COLO668 (cell line): ENCODE measurements around the gene REV1.
"Not testable (repeated sequence)": the region's sequence is repeated elsewhere in the genome, so short reads cannot be mapped to it uniquely, and the experiment has no call there.

Experiments used
- DNase-seq: peaks from one replicate; lab custom pipeline; 2025; ENCODE audit not compliant: unreplicated experiment; lab: John Stamatoyannopoulos, UW

REV1 gene

DNA sequence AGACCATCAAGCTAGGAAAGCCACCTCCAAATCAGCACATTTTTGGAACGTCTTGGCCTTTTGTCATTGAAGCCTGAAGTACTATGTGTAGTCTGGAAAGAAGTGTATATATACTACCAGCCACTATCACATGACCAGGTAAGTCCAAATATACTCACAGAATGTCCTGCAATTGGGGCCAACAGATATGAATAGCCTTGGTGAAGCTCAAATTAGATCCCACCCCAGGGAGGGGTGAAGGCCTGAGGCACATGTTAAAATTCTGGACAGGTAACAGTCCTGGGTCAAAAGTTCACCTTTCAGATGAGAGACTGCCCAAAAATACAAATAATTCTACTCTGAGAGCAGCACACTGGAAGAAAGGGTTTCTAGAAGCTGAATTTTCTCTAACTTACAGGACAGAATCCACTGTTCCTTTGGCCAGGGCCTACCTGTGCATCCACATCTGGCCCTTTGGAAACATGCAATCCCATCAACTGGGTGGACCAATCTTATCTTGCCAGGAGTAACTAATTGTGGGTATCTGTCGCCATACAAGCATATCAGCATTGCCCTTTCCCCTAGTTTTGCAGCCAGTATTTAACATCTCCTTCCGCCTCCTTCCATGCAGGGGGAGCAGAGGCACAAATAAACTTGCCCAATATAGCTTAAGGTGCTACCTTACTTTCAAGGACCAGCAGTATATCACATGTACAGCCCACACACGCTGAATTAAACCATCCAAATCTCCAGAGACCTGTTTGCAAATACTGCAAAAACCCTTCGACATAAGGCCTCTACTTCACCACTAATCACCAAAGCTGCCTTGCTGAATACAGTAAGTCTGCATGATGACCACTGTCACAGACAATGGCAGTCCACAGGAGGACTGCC lies 84.8 kb downstream of the REV1 start:
- no peak for DNase-seq

- DNase-seq = no peak
These were observed 85.6 kb downstream of the REV1 start for GRCh38 chr2:99404039-99404796.

- no peak for DNase-seq
These were observed 86.3 kb downstream of the REV1 start for GRCh38 chr2:99403524-99403923.

GRCh38 chr2:99403084-99403483 lies 86.7 kb downstream of the REV1 start:
- no peak for DNase-seq

DNA sequence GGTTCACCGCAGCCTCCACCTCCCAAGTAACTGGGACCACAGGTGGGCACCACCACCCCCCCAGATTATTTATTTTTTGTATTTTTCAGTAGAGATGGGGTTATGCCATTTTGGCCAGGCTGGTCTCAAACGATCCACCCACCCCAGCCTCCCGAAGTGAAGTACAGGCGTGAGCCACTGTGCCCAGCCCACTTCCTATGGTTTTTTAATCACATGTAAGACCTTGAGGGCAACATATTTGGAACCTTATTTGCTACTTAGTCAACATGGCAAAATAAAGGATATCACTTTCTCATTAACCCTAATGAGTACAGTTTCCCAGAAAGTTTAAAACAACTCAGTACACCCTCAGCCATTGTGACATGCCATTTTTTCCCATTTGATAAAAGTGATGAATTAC lies 88.0 kb downstream of the REV1 start:
- no peak for DNase-seq

DNA sequence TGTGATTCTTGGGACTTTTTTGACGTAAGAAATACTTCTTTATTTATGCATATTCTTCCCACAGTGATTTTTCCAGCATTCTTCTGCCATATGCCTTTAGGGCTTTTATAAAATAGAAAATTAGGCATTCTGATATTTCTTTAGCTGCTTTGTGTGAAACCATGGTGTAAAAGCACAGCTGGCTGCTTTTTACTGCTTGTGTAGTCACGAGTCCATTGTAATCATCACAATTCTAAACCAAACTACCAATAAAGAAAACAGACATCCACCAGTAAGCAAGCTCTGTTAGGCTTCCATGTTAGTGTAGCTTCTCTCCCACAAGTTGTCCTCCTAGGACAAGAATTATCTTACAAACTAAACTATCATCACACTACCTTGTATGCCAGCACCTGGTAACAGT lies 90.0 kb downstream of the REV1 start:
- no peak for DNase-seq

- no peak for DNase-seq
These were observed 90.8 kb downstream of the REV1 start for GRCh38 chr2:99399063-99399462.

GRCh38 chr2:99398303-99398702 lies 91.5 kb downstream of the REV1 start:
- DNase-seq = no peak

GRCh38 chr2:99397266-99397920 lies 92.4 kb downstream of the REV1 start:
- no peak for DNase-seq

DNA sequence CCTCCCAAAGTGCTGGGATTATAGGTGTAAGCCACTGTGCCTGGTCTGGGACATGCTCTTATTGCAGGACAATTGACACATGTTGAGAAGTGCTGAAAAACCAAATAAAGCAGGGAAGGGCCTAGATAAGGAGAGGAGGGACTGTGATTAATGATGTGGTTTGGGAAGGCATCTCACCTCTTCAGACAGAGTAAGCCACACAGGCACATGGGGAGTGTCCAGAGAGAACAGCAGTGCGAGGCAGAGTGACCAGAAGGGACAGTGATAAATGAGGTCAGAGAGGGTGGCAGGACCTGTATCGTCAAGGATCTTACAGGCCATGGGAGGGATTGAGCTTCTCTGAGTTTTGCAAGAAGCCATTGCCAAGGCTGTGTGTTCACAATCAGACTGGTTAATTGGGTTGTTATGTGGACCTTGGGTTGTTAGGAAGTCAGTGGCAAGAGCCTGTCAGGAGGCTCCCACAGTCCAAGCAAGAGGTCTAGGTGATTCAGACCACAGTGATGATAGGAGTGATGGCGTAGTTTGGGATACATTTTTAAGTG lies 94.2 kb downstream of the REV1 start:
- no peak for DNase-seq

DNA sequence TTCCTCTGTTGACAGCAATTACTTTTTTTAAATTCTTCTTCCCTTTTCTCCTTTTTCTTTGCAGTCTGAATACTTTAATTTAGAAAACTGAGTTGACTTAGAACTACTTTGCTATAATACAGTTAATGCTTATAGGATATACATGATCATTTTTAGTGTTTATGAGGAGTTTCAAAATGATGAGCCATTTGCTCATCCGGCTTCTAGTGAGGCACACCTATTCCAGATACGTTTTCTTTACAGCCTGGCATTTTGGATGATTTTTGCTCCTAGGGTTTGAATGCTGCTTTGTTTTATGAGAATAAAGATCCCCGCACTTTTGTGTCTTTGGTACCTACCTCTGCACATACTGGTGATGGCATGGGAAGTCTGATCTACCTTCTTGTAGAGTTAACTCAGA lies 99.9 kb downstream of the REV1 start:
- DNase-seq = no peak

GRCh38 chr2:99389371-99389770 lies 100.4 kb downstream of the REV1 start:
- DNase-seq = no peak

- DNase-seq = no peak
These were observed 100.9 kb downstream of the REV1 start for GRCh38 chr2:99388892-99389291.

GRCh38 chr2:99386011-99386410 lies 103.8 kb downstream of the REV1 start:
- no peak for DNase-seq

- no peak for DNase-seq
These were observed 107.7 kb downstream of the REV1 start for GRCh38 chr2:99382143-99382542.

DNA sequence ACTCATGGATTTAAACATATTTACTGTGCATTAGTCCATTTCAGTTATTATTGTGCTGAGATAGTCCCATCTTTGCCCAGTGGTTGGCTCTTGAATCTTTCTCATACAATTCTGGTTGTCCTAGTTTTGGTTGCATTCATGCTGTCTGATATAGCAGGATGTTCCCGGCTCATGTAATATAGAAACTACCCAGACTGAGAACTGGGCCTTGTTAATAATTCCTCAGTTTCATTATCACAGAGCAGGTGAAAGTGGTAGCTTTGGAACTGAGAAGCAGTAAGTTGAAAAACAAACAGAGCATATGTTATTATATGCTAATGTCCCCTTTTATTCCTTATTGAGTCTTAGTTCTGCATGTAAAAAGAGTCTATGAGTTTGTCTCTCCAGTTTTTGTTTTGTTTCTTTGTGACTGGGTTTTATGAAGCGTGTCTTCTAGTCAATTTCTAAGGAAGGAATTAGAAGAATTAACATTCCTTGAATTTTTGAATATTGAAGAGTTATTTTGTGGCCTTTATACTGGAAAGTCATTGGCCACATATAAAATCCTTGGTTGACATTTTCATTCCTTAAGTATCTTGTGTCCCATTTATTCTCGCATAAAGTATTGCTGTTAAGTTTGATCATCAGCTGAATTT lies 109.3 kb downstream of the REV1 start:
- no peak for DNase-seq

DNA sequence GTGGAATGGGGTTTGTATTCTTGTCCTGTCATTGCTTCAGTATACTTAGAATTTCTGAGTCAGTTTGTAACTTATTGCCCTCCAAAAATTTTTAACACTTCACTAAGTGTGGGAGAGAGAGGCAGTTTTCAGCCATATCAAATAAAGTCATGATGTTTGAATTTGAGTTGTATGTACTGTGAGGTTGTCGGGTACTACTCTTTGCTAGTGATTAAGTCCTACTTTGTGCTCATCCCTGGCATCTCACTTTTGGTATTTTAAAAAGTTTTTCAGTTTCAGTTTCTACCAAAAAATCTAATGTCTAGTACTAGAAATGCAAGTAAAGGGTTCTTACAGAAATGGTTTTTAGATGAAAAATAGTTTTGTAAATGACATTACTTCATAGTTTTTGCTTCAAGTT lies 111.9 kb downstream of the REV1 start:
- DNase-seq = no peak

DNA sequence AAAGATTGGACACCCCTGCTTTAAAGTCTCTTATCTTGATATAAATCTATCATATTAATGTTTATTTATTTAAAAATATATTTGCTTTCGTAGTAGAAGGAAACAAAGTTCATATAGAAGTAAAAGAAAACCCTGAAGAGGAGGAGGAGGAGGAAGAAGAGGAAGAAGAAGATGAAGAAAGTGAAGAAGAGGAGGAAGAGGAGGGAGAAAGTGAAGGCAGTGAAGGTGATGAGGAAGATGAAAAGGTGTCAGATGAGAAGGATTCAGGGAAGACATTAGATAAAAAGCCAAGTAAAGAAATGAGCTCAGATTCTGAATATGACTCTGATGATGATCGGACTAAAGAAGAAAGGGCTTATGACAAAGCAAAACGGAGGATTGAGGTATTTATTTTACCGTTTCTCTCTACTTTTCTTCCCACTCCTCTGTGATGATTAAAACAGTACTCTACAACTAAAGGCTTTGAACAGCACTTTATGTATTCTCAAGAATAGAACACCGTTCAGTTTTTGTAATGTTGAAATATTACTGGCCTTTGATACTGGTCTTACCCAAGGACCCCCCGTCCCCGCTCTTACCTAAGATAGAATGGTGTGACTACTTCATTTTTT lies 113.5 kb downstream of the REV1 start:
- DNase-seq = no peak

DNA sequence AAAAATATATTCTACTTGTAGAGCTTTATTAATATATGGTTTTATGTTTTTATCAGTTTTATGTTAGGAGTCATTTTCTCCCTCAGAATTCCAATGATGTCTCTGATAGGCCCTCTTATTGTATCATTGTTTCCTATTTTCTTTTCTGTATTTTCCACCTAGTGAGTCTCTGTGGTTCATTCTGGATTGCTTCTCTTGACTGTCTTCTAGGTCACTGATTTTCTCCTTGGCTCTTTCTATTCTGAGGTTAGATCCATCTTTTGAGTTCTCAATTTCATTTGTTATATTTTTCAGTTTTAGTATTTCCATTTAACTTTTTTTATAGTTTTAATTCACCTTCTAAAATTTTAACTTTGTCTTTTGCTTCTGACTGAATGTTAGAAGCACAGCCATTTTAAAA lies 115.1 kb downstream of the REV1 start:
- no peak for DNase-seq

DNA sequence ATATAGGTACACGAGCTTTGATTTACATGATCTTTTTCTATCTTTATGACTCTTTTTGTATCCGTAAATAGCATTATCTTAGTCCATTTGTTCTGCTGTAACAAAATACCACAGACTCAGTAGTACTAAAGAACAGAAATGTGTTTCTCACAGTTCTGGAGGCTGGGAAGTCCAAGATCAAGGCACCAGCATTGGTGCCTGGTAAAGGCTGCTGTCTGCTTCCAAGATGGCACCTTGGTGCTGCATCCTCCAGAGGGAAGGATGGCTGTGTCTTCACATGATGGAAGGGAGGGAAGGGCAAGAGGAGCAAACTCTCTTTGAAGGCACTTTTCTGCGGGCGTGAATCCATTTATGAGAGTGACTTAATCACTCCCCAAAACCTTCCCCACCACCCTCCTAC lies 116.7 kb downstream of the REV1 start:
- DNase-seq = no peak

DNA sequence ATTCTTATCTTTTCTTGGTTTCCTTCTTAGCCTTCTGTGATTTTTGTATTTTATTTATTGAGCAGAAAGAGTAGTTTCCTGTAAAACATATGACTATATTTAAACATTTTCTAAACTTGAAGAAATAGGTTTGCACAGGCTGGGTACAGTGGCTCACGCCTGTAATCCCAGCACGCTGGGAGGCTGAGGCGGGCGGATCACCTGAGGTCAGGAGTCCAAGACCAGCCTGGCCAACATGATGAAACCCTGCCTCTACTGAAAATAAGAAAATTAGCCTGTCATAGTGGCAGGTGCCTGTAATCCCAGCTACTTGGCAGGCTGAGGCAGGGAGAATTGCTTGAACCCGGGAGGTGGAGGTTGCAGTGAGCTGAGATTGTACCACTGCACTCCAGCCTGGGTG lies 121.0 kb downstream of the REV1 start:
- DNase-seq = not testable (repeated sequence)
